HG03565 (cell line): ENCODE measurements around the gene B3GAT2.
"Not testable (repeated sequence)": the region's sequence is repeated elsewhere in the genome, so short reads cannot be mapped to it uniquely, and the experiment has no call there.

Source experiments
- ATAC-seq: cut with Tn5 transposase; IDR thresholded peaks from one replicate; pipeline ENCODE4 v1.9.1; 2021; ENCODE audit warnings: mild to moderate bottlenecking, moderate library complexity; ENCODE audit not compliant: unreplicated experiment

Gene B3GAT2

GRCh38 chr6:70956451-70957283 lies at the start of gene B3GAT2:
TSS of gene B3GAT2 (minus strand) at chr6:70957060. CDS start at chr6:70956429, 631 bp downstream.
- no peak for ATAC-seq

GRCh38 chr6:70998148-70998547 lies 41.3 kb upstream of the B3GAT2 start:
- no peak for ATAC-seq

GRCh38 chr6:70997379-70997778 lies 40.5 kb upstream of the B3GAT2 start:
- ATAC-seq, result no peak

GRCh38 chr6:70996106-70996505 lies 39.2 kb upstream of the B3GAT2 start:
- ATAC-seq, result no peak

- no peak for ATAC-seq
These were observed 38.6 kb upstream of the B3GAT2 start for GRCh38 chr6:70995411-70995810.

- ATAC-seq, result no peak
These were observed 34.4 kb upstream of the B3GAT2 start for GRCh38 chr6:70991253-70991652.

GRCh38 chr6:70985156-70985555 lies 28.3 kb upstream of the B3GAT2 start:
- no peak for ATAC-seq

- ATAC-seq, result no peak
These were observed 25.9 kb upstream of the B3GAT2 start for GRCh38 chr6:70982747-70983146.

GRCh38 chr6:70980727-70981126 lies 23.9 kb upstream of the B3GAT2 start:
- ATAC-seq, result no peak

GRCh38 chr6:70973604-70974003 lies 16.7 kb upstream of the B3GAT2 start:
- no peak for ATAC-seq

GRCh38 chr6:70967049-70967448 lies 10.2 kb upstream of the B3GAT2 start:
- no peak for ATAC-seq

- ATAC-seq, result no peak
These were observed 391 bp upstream of the B3GAT2 start for GRCh38 chr6:70957284-70957617.

- no peak for ATAC-seq
These were observed 739 bp downstream of the B3GAT2 start for GRCh38 chr6:70956191-70956450.

GRCh38 chr6:70955441-70956190 lies 1.2 kb downstream of the B3GAT2 start:
- peak; percentile 97 for ATAC-seq

GRCh38 chr6:70954750-70955149 lies 2.1 kb downstream of the B3GAT2 start:
- no peak for ATAC-seq

GRCh38 chr6:70954176-70954575 lies 2.7 kb downstream of the B3GAT2 start:
- ATAC-seq, result no peak

GRCh38 chr6:70952608-70953165 lies 4.2 kb downstream of the B3GAT2 start:
- ATAC-seq, result no peak

- not testable (repeated sequence) for ATAC-seq
These were observed 12.5 kb downstream of the B3GAT2 start for GRCh38 chr6:70944321-70944720.

GRCh38 chr6:70933853-70934252 lies 23.0 kb downstream of the B3GAT2 start:
- no peak for ATAC-seq

GRCh38 chr6:70905742-70906141 lies 51.1 kb downstream of the B3GAT2 start:
- ATAC-seq, result no peak

- ATAC-seq, result no peak
These were observed 53.0 kb downstream of the B3GAT2 start for GRCh38 chr6:70903665-70904452.
